ENCODE measurements around the gene XPOT.

Gene XPOT

GRCh38 chr12:64470495-64470894, 66.3 kb downstream of the XPOT start:
- no peak for DNase-seq

GRCh38 chr12:64473176-64473575, 69.0 kb downstream of the XPOT start:
- no peak for DNase-seq

- no peak for DNase-seq
Observed at GRCh38 chr12:64475518-64475917, 71.3 kb downstream of the XPOT start.

- DNase-seq, result no peak
Observed at GRCh38 chr12:64476844-64477243, 72.7 kb downstream of the XPOT start.

- DNase-seq, result no peak
Observed at GRCh38 chr12:64478661-64479060, 74.5 kb downstream of the XPOT start.

GRCh38 chr12:64480148-64480547, 76.0 kb downstream of the XPOT start:
- no peak for DNase-seq

- DNase-seq, result no peak
Observed at GRCh38 chr12:64486657-64487056, 82.5 kb downstream of the XPOT start.

- DNase-seq, result no peak
Observed at GRCh38 chr12:64491718-64492117, 87.5 kb downstream of the XPOT start.

GRCh38 chr12:64493513-64493912, 89.3 kb downstream of the XPOT start:
- DNase-seq, result no peak

GRCh38 chr12:64494998-64495729, 91.0 kb downstream of the XPOT start:
- no peak for DNase-seq

- DNase-seq, result no peak
Observed at GRCh38 chr12:64496839-64497400, 92.7 kb downstream of the XPOT start.

- no peak for DNase-seq
Observed at GRCh38 chr12:64497484-64497883, 93.3 kb downstream of the XPOT start.

GRCh38 chr12:64497903-64498302, 93.7 kb downstream of the XPOT start:
- DNase-seq, result no peak

- DNase-seq, result no peak
Observed at GRCh38 chr12:64500394-64500793, 96.2 kb downstream of the XPOT start.
